Body of pancreas (tissue), 4 donors: Measurements from ENCODE around the gene MIF4GD.
A peak's percentile ranks its signal among the peaks of the same experiment; 100 is the strongest.

Source experiments
- POLR2A ChIP-seq, 3 donors: fragments of 450-650 bp; IDR thresholded peaks; one replicate each; pipeline ENCODE4 v1.6.1; 2016; ENCODE audit warnings: antibody characterized with exemption in 3 of 3, mild to moderate bottlenecking in 2 of 3
- TF ChIP-seq, protein P1 (sequence below), 7 experiments: fragments of 450-650 bp in 4 of 7; fragments of 200-600 bp in 3 of 7; sonication (generic) in 3 of 7; IDR thresholded peaks; one replicate each; pipeline ENCODE4 v1.5.1; 2016 to 2019; ENCODE audit warnings: antibody characterized with exemption in 7 of 7

- TF ChIP-seq, protein P1, sequence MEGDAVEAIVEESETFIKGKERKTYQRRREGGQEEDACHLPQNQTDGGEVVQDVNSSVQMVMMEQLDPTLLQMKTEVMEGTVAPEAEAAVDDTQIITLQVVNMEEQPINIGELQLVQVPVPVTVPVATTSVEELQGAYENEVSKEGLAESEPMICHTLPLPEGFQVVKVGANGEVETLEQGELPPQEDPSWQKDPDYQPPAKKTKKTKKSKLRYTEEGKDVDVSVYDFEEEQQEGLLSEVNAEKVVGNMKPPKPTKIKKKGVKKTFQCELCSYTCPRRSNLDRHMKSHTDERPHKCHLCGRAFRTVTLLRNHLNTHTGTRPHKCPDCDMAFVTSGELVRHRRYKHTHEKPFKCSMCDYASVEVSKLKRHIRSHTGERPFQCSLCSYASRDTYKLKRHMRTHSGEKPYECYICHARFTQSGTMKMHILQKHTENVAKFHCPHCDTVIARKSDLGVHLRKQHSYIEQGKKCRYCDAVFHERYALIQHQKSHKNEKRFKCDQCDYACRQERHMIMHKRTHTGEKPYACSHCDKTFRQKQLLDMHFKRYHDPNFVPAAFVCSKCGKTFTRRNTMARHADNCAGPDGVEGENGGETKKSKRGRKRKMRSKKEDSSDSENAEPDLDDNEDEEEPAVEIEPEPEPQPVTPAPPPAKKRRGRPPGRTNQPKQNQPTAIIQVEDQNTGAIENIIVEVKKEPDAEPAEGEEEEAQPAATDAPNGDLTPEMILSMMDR (IDR thresholded peaks at IDR 0.05): peak in 1 of 7 experiments; percentile 17
- no peak for TF ChIP-seq POLR2A (IDR thresholded peaks at IDR 0.05)
These were observed 10.2 kb downstream of the MIF4GD start for GRCh38 chr17:75260641-75261335.
